GM21390 (cell line): Measurements from ENCODE around the gene PCYT1A.

Experiments
- ATAC-seq: cut with Tn5 transposase; IDR thresholded peaks from one replicate; pipeline ENCODE4 v1.9.1; 2021; ENCODE audit not compliant: unreplicated experiment

The PCYT1A gene

GRCh38 chr3:196238612-196239560, 48.6 kb downstream of the PCYT1A start:
- no peak for ATAC-seq

DNA sequence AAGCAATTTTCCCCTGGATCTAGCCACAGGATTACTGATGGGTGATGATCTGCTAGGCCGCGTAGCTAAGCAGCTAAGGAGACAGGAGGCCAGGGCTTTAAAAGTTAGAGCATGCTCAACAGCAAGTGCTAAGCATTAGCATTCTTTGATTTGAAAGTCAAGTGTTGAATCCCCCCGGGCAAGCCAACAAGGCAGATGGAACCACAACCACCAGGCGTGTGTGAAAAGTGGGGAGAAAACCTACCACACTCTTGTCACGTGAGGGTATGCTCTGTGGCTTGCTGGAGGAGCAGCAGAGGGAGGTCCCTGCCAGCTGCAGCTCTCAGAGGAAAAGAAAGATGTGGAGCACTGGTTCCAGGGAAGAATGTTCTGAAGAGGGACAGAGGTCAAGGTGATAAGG, 50.3 kb downstream of the PCYT1A start:
- no peak for ATAC-seq

DNA sequence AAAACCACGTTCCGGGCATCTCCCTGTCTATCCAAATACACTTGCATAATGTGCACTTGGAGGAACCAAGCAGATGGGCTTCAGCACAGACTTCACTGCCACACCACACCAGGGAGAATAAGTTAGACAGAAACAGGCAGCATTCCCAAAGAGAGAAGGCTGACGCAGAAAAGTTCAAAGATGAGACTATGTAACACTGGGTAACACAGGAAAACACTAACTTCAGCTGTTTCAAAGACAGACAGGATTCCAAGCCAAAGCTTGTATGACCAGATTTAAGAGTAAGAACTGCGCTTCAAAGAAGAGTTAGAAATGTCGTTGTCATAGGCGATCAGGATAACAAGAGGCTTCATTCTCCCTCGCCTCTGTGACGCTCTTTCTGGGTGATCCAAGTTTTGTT, 51.3 kb downstream of the PCYT1A start:
- ATAC-seq: no peak

DNA sequence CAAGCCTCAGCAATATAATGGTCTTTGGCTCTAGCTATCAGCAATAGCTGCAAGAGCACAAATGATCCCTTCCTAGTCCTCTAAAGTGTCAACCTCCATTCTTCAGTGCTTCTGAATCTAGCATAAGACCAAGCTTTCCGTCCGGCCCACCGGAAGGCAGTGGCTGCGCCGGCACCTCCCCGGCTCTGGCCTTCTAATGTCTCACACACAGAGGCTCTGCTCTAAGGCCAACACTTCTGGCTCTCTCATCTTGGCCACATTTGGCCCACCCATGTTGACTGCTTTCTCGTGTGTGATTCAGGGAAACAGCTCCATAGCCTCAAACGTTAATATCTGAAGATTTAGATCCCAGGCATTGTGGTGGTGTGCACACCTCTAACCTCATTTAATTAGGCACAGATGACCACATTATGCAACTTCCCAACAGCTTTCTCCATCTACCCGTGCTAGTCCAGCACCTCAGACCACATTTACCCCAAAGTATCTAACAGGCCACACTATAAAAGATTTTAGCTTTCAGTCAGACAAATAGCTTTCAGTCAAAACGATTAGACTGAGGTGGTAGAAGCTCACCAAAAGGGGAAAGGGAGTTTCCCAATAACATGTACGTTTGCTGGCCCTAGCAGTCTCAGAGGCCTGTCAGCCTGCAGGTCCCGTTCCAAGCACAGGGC, 51.9 kb downstream of the PCYT1A start:
- ATAC-seq: no peak

DNA sequence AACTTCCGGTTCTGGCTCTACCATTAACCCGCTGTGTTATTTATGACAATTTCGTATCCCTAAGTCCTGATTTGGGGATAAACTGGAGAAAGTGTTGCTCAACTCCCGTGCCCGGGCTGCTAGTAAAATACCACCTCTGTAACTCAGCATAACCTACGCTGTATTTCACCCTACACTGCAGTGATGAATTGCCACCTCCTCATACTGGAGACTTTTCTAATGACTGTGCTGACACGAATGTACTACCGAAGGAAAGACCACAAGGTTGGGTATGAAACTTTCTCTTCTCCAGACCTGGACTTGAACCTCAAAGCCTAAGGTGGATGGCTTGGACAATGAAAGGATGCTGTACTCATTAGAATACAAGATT, 54.7 kb downstream of the PCYT1A start:
- ATAC-seq: no peak

DNA sequence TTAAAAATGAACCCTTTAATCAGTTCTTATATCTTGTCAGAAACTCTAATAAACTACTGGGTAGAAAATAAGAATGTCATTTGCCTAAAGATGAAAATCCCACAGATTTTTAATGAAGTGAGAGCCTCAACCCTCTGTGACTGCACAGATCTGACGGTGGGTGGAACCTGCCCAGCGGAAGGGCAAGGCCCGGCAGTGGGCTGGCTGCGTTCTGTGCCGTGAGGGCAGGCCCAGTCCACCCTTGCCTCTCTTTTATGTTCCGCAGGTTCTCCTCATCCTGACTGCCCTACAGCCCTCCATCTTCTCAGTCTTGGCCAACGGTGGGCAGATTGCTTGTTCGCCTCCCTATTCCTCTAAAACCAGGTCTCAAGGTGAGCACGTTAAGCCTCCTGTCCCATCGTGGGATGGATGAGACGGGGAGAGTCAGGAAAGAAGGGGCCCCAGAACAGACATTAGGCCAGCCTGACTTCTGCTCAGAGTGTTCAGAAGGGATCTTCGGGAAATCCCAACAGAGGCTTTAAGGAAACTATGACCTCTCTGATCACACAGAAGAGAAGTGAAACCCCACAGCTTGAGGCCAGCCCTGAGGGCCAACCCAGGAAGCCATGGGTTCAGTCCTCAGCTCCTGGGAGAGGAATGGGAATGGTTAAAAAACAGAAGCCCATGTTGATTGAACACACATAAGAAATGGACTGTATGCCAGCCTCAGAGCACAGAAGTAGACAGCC, 55.2 kb downstream of the PCYT1A start:
- no peak for ATAC-seq

GRCh38 chr3:196227629-196228493, 59.7 kb downstream of the PCYT1A start:
- no peak for ATAC-seq

DNA sequence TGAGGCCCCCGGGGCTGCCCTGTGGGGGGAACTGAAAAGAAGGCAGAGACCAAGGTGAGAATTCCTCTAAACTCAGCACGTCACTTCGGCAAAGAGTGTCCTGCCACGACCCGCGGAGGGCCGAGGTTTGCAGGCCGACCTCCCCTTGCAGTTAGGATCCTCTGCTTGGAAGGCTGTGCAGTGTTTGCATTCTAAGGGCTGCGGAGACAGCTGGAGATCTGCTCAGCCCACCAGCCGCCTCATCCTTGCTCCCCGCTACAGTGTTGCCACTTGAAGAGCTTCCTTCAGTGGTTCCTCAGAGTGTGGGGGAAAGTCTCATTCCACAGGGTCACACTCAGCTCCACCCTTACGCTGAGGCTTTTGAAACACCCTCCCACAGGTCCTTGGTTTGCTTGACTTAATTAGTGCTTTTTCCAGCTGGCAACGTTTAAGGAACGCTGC, 60.4 kb downstream of the PCYT1A start:
- no peak for ATAC-seq

DNA sequence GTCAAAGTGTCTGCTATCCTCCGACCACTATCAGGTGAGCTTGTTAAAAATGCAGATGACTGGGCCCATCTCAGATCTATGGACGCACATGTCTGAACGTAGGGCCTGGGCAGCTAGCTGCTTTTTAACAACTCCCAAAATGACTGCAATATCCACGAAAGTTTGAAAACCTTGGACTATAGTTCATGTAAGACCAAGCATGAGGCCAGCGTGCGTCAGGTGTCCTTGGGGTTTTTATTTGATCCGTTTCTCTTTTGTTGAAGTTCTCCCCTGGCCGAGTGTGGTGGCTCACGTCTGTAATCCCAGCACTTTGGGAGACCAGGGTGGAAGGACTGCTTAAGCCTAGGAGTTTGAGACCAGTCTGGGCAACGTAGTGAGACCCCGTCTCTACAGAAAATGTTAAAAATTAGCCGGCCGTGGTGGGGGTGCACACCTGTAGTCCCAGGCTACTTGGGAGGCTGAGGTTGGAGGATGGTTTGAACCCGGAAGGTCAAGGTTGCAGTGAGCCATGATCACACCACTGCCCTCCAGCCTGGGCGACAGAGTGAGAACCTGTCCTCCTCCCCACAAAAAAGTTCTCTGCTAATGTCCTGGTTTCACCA, 61.7 kb downstream of the PCYT1A start:
- ATAC-seq: no peak

DNA sequence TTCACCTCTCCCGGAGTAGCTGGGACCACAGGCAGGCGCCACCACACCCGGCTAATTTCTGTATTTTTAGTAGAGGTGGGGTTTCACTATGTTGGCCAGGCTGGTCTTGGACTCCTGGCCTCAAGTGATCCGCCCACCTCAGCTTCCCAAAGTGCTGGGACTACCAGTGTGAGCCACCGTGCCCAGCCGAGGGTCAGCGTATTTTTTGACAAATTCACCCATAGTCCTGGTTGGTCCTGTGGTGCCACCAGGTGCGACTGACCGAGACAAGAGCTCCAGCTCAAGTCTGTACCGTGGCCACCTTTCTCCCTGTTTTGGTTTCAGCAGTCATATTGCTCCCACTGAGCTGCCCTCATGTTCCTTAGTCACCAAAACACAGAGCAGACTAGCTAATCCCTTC, 62.4 kb downstream of the PCYT1A start:
- no peak for ATAC-seq

GRCh38 chr3:196222876-196223595, 64.5 kb downstream of the PCYT1A start:
- ATAC-seq: no peak

- no peak for ATAC-seq
Observed at GRCh38 chr3:196220991-196221390, 66.5 kb downstream of the PCYT1A start.

DNA sequence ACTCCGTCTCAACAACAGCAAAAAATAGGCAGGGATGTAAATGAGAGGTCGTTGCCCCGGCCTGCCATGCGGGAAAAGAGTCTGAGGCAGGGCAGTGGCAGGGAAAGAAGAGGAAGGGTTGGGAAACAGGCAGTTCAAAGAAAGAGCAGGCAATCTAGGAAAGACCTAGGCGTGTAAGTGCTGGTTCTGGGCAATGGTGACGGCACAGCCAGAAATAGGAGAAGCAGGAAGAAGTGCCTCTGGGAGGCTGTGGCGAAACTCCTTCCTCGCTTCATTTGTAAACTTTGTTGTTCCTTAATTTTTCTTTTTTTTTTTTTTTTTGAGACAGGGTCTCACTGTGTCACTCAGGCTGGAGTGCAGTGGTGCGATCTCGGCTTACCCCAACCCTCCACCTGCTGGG, 66.9 kb downstream of the PCYT1A start:
- no peak for ATAC-seq

DNA sequence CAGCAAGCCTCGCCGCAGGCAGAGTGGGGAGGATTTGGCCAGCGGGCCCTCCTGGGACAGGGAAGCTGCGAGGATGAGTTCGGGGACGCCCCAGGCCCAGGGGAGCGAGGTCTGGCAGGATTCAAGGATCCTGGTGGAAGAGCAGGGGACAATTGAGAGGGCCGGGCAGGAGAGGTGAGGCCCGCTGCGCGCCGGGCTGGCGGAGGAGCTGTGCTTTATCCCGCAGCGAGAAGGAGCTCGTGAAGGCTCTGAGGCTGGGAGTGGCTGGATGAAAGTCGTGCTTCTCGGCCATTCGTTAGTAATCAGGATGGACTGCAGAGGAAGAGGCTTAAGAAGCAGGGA, 67.6 kb downstream of the PCYT1A start:
- ATAC-seq: no peak

DNA sequence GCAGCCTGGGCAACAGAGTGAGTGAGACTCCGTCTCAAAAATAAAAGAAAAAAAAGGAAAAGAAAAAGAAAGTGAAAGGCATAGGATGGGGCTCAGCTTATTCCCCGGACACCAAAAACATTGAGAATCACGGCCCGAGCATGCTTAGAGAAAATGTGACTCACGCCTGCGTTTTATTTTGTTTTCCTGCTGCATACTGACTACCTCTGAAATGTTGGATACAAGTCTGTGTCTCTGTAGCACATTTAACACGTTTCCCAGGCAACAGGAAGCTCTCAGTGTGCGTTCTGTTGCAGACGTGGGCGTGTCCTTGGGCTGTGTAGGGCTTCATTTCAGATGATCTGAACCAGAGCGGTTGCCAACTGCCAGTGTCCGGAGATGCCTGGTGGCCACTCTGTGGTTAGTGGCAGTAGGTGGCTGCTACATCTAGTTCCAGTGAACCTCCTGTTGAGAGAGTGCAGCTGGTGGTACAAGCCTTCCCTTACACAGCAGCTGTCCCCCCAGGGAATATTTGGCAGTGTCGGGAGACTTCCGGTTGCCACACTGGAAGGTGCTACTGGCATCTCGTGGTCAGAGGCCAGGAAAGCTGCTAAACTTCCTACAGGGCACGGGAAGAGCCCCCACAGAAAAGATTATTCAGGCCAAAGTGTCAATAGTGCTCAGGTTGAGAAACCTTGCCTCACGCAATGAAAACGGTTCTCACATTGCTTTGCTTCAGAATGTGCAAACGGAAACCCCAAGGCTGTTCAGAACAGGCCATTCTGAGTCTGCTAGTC, 68.1 kb downstream of the PCYT1A start:
- ATAC-seq: peak; percentile 72

DNA sequence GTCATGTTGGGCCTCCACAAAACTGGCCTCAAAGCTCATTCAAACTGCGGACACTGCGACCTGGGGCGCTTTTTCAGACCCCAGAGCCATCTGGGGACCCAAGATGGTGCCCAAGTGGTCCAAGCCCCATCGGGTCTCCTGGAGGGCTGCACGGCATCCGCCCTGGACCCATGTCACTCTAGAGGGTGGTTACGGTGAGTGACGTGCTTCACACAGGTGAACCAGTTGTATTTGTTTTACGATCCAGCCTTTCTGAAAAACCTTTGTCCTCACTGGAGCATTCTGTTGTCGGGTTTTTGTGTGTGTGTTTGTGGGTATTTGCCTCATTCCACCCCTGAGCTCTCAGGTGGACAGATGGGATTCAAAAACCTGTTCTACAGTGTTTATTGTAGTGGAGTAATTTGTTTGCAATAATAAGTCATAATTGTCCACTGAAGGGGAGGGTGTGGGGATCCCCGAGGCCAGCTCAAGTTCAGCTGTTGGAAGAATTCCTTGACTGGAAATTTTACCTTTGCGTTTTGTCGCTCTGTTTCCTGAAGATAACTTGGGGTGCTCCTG, 69.3 kb downstream of the PCYT1A start:
- ATAC-seq: no peak

DNA sequence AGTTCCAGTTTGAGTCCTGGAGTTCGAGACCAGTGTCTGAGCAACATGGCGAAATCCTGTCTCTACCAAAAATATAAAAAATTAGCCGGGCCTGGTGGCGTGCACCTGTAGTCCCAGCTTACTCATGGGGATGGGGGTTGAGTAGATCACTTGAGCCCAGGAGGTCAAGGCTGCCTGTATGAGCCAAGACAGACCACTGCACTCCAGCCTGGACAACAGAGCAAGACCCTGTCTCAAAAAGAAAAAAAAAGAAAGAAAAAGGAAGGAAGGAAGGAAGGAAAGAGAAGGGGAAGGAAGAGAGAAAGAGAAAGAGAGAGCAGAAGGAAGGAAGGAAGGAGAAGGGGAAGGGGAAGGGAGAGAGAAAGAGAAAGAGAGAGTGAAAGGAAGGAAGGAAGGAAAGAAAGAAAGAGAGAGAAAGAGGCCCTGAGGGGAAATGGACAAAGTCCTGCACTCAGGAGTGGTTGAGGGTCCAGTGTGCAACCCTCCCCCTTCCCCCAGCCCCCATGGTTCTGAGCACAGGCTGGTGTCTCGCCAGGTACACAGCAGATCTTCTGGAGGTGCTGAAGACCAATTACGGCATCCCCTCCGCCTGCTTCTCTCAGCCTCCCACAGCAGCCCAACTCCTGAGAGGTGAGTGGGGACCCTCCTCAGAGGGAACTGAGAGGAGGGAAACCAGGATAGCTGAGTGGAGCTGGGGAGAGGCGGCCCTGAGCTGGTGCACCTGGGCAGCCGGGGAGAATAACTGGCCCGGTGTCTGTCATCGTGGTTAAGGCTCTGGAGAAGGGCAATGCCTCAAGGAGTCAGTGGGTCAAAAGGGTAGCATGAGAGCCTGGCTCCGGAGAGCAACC, 70.0 kb downstream of the PCYT1A start:
- no peak for ATAC-seq

DNA sequence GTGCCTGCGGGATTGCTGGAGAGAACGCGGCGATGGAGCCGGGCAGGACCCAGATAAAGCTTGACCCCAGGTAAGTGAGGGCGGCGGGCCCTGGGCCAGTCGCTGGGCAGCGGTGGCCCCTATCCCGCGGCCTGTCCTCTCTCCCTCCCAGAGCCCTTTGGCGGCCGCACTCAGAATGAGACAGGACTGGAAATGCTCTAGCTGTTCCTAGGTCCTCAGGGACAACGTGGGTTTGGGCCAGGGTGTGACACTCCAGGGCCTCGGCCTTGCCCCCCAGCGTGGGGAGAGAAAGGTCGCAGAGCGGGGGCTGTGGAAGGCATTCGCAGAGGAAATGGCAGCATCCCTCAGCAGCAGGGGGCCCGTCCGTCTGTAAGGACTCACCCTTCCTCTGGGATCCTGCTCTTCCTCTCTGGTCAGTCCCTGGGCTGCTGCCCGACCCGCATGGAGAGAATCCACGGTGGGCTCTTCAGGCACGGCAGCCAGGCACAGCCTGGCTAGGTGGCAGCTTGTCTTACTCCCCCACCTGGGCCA, 70.8 kb downstream of the PCYT1A start:
- ATAC-seq: no peak
